ENCODE measurements around the gene PEMT. TPM values are rescaled to one million over a fixed set of nuclear protein-coding genes. Genes with fewer than 3 reads are reported as not detected.

PEMT gene
- polyA plus RNA-seq, 3 donors = 25.2 to 33.8 (median 28.0) TPM

DNA sequence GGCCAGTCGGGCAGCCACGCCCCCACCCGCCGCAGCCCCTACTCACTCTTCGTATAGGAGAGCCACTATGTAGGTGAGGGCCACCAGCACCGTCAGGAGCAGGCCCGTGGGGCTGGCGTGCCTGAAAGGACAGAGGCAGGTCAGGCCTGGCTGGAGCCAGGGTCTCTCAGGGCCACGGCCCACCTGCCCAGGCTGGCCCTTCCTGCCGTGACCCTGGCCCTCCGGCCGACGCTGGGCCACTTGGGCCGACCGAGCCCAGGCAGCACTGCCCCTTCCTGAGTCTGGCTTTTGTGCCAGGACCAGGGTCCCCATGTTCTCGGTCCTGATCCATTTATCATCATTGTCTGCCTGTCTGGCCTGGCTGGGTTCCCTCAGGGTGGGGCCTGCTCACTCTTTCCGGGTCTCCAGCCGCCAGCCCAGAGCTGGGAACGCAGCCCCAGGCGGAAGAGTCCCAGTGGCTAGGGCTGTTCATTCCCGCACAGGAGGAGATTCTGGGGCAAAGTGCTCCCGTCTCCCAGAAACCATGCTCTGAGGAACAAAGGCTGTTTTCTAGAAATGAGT, 85.2 kb downstream of the PEMT start:
- no peak for DNase-seq (ENCODE audit: low read depth in 3 of 3, low spot score in 2 of 3)

DNA sequence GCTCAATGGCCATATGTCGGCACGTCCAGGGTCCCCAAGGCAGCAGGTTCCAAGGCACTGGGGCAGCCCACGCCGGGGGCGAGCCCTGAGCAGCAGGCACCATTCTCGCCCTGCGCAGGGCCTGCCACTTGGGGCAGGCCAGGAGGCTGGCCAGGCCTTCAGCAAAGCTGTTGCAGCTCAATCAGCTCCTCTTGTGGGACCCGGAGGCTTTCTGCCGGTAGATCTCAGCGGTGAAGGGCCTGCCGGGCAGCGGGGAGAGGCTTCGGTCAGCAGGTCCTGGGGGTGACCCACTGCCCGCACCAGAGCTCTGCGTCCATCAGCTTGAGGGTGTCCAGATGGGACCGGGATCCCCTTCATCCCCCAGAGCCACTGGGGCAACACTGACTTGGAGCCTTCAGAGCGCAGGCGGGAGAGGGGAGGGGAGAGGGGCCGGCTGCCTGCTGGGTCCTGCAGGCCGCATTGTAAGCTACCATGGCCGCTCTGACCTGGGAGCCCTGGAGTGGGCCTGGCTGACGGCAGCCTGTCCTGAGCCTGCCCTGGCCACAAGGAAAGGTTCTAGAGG, 85.8 kb downstream of the PEMT start:
- no peak for DNase-seq (ENCODE audit: low read depth in 3 of 3, low spot score in 2 of 3)

DNA sequence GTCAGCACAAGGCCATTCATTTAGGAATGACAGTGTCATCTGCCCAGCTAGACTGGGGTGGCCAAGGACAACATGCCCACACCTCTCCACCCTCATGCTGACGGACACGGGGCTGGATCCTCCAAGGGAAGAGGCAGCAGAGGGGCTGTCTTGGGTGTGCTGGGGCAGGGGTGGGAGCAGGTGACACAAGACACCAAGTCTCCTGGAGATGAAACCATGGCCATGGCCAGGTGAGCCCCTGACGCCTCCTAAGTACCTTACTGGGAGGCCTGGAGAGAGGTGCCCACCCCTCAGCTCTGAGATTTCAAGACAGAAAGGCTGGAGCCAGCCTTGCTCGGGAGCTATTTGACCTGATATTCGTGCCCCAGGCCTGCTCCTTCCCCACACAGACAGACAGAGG, 86.4 kb downstream of the PEMT start:
- no peak for DNase-seq (ENCODE audit: low read depth in 3 of 3, low spot score in 2 of 3)

DNA sequence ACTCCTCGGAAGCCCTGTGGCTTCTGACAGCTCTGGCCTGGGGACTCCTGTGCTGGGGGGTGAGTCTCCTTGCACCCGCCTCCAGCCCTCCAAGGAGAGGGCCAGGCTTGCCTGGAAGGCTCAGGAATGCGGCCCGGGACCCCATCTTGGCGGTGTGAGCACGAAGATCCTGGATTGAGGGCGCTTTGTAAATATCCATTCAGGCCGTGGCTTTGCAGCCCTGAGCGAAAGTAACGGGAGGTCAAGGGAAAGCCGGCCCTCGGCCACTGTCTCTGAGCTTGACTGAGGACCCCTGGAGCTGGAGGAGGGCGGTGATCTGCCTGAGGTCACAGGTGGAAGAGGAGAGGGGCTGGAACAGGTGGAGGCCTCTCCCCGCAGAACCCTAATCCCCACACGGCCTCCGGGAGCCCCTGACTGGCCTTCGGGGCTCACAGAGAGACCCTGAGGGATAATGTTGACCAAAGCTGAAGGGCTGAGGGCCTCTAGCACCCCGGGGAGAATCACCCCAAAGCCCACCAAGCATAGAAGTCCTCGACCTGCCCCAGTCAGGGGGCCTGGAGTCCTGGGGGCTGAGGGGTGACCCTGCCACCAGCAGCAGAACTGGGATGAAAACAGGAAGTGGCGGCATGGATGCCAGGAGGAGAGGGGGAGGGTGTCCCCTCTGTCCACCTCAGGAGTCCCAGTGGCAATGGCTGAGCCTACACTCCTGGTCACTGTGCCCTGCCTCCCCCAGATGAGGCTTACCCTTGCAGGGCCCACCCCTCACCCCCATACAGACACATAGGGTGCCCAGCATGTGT, 87.0 kb downstream of the PEMT start:
- no peak for DNase-seq (ENCODE audit: low read depth in 3 of 3, low spot score in 2 of 3)

DNA sequence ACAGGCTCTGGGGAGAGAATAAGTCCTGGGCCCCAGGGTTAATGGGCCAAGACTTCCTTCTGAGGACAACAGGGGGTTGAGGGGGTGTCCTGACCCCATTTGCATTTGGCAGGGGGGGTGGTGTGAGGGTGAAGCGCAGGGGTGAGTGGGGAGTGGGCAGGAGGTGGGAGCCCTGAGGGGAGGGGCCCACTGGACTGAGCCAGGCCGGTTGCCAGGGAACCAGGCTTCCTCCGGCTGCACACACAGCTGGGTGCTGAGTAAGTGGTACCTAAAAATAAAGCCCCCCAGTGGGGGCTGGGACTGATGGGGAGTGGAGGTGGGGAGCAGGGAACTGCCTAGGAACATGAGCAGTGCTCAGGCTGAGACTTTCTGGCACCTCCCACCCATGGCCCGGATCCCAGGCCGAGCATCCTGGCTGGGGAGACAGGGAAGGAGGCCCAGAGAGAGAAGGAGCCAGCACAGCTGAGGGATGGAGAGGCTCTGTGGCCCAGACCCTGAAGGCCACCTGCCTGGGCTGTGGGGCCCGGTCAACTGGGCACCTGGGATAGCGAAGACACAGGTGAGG, 87.9 kb downstream of the PEMT start:
- no peak for DNase-seq (ENCODE audit: low read depth in 3 of 3, low spot score in 2 of 3)

DNA sequence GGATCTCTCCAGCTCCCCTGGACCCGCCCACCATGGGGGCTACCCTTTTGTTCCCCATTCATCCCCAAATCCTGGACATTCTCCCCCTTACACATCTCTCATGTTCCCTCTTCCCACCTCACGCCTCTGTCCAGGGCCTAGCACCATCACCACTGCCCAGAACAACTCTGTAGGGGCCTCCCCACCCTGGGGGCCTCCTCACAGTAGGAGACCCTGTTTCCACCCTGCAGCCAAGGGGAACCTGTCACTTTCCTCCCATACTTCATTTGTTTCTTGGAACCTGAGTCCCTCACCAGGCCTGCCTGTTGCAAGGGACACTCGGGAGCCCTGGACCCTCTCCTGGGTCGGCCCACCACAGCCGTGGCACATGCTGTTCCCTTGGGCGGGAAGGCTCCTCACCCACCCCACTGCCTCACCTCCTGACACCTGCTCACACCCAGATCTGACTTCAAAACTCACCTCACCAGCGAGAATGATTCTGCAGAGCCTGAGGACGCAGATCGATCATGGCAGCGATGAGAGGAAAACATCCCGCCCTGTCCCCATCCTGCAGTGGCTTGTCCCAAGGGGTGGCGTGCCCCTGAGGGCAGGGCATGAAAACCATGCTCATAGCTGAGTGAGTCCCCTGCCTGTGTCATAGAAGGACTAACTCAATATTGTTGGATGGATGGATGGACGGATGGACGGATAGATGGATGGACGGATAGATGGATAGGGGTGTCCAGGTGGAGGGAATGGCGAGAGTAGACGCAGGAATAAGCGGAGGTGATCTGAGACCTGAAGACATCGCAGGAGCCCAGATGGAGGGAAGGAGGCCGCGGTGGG, 88.6 kb downstream of the PEMT start:
- DNase-seq (ENCODE audit: low read depth in 3 of 3, low spot score in 2 of 3) = no peak

DNA sequence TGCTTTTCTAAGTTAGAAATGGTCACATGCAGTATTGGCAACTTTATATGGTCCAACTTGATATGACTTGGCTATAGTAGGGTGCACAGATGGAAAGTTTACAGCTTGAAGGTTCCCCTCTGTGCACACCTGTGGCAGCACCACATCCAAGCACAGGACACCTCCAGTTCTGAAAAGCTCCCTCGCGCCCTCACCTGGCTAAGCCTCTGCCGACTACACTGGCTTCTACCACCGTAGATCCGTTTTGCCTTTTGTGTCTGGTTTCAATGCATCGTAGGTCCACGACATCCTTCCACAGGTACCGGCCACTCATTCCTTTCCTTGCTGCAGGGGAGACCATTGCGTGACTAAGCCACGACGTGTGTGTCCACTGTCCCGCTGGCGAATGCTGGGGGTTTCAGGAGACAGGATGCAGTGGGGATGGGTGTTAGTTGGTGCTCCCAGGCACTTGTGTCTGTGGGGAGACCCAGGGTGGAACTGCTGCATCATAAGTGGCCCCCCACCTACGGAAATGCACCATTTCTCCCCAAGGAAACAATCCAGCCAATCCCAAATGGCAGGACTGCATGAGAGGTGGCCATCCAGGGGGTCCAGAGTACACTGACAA, 90.4 kb downstream of the PEMT start:
- no peak for DNase-seq (ENCODE audit: low read depth in 3 of 3, low spot score in 2 of 3)

DNA sequence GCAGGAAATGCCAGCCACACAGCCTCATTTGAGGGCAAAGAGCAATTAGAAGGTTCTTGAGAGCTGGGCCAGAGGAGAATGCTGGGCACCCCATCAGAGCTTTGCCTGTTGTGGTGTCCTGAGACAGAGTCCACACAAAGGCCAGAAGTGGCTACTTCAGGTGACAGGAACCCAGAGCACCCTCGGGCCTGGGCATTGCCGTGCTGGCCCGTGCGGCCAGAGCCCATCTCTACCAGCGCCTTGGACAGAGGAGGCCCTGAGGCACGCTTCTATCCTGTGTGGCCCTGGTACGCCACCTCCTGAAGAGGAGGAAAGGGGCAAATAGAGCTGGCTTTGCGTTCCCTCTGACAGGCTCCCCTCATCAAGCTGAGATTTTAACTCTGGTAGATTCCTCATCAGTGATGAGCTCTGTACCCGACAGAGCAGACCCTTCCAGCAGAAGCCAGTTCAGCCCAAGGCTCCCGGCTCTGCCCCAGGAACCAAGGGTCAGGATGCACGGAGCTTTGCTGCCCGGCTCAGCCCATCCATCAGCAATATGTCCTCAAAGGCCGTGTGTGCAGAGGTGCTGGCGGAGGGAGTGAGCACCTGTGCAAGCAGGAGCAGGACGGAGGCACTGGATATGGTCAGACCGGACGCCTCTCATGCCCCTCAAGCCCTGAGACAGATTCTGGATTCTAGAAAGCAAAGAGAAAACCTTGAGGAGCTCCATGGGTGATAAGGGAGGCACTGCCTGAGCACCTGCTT, 91.9 kb downstream of the PEMT start:
- no peak for DNase-seq (ENCODE audit: low read depth in 3 of 3, low spot score in 2 of 3)

DNA sequence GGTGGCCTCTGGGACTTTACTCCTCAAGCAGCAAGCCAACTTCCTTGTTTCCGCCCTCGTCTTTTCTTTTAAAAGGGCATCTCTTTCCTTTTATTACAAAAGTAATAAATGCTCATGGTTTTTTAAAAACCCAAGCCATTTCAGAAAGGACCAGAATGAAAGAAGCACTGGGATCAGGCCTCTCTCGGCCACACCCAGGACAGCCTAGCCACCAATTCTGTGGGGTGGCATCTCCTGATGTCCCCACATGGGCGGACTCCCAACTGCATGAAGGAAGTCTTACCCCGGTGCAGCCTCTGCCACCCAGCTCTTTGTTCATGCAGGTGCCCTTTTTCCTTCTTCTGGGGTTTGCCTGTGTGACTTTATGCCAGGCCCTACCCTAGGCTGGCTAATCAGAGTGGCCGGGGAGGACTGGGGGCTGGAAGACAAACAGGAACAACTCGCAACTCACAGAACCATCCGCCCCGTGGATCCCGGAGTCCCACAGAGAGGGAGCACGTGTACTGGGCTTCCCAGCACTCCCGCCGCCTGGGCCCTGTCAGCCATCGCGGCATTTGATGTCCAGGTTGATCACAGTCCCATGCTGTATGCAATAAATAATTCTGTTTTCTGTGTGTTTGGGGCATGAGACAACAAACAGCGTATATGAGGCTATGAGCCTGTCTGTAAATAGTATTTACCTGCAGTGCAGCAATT, 92.8 kb downstream of the PEMT start:
- no peak for DNase-seq (ENCODE audit: low read depth in 3 of 3, low spot score in 2 of 3)

DNA sequence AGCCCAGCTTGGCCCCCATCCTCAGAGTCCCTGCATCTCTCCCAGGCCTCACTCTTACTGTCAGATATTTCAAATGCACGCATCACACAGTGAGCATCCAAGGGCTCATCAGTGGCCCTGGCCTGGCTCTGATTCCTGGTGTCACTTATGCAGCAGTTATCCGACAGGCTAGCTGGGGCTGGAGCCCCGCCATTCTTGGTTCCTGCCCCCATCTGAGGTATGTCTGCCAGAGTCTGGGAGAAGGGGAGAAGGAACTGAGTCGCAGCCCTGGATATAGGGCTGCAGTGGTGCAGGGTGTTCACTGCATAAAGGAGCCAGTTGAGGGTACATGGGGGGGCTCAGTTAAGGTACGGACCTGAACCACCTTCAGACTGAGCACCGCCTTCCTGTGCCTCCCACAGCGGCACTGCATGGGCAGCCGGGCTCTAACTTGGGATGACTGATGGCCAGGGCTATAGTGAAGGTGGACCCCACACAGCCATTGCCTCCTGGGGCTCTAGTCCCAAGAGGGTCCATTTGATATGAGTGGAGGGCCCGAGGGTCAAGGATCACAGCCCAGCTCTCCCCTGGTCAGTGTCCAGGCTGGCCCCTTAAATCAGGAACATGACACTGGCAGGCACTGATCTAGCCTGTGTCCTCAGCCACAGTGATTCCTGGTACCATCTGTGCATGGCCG, 93.5 kb downstream of the PEMT start:
- DNase-seq (ENCODE audit: low read depth in 3 of 3, low spot score in 2 of 3) = no peak

DNA sequence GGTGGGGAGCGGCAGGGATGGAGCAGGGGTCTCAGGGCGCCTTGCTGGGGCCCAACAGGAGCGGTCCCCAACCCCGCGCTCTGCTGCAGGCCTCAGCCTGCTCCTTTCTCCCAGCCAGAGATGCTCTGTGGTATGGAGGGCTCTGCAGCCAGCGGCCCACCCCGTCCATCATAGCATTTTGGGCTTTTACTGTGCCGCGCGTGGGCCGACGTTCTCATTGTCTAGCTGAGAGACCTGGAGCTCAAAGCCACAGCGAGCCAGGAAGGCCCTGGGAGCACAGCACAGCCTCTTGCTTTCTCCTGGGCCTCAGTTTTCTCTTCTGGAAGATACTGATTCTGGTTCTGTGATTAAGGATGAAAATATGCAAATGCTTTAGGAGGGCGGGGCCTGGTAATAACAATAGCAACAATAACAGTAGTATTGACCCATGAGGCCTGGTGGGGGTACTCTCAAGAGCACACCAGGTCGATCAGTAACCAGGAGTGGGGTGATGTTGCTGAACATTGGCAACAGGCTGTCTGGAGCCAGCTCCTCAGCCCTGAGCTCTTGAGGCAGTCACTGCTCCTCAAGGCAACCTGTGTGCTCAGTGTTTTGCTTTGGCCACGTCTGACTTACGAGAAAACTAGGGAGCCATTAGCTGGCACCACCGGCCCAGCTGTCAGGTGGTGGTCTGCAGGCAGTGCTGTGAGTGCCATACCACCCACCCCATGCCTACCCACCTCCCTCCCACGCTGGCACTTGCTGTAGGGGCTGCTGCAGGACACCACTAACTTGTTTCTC, 94.3 kb downstream of the PEMT start:
- DNase-seq (ENCODE audit: low read depth in 3 of 3, low spot score in 2 of 3) = no peak

DNA sequence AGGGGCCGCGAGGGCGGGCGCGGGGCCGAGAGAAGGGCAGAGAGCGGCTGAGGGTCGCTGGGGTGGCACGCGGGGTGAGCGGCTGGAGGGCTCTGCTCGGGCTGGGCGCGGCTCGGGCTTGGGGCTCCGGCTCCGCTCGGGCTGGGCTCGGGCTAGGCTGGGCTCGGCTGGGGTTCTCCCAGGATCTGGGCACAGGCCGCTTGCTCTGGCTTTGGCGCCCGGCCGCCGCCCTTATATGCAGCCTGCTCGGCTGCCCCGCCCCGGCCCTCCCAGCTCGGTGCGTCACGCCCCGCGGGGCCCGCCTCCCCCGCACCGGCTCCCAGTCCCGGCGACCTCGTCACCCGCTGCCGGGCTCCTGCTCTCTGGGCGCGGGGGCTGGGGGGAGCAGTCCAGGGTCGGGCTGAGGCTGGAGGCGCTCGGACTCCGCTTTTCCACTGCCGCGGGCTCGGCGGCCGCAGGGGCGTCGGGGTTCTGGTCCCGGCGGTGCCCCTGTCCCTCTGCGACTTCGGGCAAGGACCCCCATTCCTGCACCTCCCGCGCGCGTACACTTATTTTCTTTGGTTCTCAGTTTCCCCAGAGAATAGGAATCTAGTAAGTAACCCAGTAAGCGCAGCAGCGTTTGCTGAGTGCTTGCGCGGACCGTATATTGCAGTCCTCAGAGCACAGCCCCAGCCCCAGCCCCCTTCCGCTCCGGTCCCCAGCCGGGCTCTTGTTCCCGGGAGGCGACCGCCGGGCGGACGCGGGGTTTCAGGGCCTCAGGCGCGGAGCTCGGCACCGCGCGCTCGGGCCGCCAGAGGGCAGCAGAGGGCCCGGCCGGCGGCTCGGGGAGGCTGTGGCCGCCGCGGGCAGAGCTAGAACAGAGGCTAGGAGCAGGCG, 95.1 kb downstream of the PEMT start, which contains the start of gene RASD1:
TSS of gene RASD1 (minus strand) at position 207 of the 876 bp plus-strand sequence. CDS start 214 bp downstream, outside the sequence.
- peak in 1 of 3 donors; percentile 67 for DNase-seq (ENCODE audit: low read depth in 3 of 3, low spot score in 2 of 3)

DNA sequence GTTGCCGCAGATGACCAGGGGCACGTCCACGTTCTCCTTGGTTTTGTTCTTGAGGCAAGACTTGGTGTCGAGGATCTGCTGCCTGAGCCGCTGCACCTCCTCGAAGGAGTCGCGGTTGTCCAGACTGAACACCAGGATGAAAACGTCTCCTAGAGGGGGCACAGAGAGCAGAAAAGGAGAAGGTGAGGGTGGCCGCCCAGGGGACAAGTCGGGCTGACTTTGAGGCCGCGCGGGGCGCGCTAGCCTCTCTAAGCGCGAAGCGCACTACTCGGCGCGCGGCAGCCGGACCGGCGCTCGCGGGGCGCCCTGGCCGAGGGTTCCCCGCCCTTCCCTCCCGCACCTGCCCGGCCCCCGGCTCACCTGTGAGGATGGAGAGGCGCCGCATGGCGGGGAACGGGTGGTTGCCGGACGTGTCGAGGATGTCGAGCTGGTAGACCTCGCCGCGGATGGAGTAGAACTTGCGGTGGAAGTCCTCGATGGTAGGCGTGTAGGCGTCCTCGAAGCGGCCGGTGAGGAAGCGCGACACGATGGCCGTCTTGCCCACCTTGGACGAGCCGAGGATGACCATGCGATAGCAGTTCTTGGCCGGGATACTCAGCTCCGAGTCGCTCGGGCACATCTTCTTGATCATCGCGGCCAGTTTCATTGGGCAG, 95.8 kb downstream of the PEMT start:
- DNase-seq (ENCODE audit: low read depth in 3 of 3, low spot score in 2 of 3) = no peak

DNA sequence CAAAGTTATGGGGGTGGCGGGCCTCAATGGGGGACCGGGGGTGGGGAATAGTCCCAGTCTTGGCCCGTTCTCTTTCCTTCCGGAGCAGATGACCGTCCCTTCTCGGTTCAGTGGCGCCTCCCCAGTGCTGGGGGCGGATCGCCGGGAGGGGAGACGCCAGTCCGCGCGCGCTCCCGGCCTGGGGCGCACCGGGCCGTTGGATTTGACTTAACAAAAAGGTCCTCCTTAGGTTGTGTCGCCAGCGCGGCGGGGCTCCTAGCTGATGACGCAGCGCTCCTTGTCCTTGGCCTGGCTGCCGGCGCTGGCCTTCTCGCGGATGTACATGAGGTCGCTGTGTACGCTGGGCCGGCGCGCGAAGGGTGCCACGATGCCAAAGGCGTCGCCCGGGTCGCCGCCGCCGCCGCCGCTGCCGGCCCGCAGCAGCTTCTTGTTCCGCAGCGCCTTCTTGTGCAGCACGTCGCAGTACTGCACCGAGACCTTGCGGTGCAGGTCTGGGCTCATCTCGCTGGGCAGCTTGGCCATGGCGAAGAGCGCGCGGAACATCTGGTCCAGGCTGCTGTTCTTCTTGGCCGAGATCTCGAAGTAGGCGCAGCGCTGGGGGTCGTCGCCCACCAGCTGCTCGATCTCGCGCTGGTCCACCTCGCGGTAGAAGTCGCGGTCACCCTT, 96.5 kb downstream of the PEMT start:
- peak in 1 of 3 donors; percentile 30 for DNase-seq (ENCODE audit: low read depth in 3 of 3, low spot score in 2 of 3)

DNA sequence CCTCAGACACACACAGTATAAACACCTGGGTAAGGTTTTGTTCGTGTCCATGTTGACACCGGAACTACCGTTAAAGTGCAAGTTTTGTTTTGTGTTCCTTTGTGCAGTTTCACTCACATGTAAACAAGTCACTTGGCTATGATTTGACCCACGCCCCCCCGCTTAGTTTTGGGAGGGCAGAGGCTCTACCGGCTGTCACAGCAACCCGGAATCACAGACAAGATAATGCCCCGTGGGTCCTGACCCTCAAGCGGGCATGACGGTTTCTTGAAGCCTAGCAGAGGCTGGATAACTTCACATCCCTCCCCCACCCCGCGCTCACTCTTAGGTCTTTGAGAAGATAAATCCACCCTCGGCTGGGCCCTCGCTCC, 97.0 kb downstream of the PEMT start:
- no peak for DNase-seq (ENCODE audit: low read depth in 3 of 3, low spot score in 2 of 3)

DNA sequence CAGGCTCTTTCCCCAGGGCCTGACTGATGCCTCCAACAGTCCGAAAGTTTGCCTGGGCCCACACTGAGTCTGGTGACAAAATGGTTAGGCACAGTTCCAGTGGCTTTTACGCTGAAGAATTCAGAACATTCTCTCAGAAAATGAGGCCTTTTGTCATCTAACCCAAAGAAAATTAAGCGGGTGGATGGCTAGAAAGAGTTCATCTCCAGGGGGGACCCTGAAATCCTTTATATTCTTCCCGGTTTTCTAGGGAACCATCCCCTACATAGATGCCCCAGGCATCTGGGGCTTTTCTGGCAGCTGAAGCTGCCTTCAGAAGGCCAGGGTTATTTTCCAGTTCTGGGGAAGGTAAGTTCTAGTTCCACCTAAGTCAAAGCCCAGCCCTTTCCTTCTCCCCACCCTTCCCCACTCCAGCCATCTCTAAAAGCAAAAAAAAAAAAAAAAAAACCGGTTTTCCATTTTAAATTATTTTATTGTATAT, 97.5 kb downstream of the PEMT start:
- DNase-seq (ENCODE audit: low read depth in 3 of 3, low spot score in 2 of 3) = no peak

Data from right renal cortex interstitium (tissue), 3 donors.